Measurements from ENCODE around the gene COQ4.
A peak's percentile ranks its signal among the peaks of the same experiment; 100 is the strongest.

COQ4 gene

GRCh38 chr9:128342971-128343680 is 20.5 kb downstream of the COQ4 start:
- DNase-seq: no peak

GRCh38 chr9:128343855-128344254 is 21.2 kb downstream of the COQ4 start:
- DNase-seq: no peak

DNA sequence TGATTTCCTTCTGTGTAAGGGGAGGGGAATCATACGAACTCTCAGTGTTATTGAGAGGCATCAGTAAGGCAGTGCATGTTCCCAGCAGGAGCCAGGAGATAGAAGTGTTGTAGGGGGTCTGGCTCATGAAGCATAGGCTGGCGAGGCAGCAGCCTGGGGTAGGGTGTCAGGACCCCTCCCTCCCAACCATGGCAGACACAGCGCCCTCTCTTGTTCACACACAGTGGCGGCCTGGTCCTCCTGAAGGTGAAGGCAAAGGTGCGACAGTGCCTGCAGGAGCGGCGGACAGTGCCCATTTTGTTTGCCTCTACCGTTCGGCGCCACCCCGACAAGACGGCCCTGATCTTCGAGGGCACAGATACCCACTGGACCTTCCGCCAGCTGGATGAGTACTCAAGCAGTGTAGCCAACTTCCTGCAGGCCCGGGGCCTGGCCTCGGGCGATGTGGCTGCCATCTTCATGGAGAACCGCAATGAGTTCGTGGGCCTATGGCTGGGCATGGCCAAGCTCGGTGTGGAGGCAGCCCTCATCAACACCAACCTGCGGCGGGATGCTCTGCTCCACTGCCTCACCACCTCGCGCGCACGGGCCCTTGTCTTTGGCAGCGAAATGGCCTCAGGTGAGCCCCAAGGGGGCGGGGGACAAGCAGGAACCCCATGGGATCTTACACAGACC is 22.4 kb downstream of the COQ4 start:
- DNase-seq: no peak

- no peak for DNase-seq
Observed at GRCh38 chr9:128349125-128349524, 26.5 kb downstream of the COQ4 start.

DNA sequence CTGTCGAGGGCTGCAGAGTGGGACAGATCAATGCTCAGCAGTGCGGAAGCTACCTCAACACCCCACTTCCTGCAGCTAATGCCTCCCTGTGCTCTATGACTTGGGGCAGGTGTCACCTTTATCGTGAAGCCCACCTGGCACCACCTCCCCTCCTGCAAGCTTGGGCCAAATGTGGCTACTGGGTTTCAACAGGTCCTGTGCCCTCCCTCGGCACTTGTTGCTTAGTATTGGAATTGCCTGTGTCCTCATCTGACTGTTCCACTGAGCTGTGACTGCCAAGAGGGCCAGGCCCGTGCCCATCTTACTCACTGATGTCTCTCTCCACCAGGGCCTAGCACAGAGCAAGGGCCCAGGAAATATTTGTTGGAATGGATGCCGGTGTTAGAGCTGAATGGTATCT is 27.1 kb downstream of the COQ4 start:
- DNase-seq: no peak

DNA sequence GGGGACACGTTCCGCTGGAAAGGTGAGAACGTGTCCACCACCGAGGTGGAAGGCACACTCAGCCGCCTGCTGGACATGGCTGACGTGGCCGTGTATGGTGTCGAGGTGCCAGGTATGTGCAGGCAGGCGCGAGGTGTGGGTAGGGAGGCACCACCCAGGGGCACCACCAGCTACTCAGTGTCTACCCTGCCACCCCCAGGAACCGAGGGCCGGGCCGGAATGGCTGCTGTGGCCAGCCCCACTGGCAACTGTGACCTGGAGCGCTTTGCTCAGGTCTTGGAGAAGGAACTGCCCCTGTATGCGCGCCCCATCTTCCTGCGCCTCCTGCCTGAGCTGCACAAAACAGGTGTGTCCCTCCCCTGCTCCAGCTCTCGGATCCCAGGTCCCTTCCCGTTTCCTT is 32.8 kb downstream of the COQ4 start:
- no peak for DNase-seq

DNA sequence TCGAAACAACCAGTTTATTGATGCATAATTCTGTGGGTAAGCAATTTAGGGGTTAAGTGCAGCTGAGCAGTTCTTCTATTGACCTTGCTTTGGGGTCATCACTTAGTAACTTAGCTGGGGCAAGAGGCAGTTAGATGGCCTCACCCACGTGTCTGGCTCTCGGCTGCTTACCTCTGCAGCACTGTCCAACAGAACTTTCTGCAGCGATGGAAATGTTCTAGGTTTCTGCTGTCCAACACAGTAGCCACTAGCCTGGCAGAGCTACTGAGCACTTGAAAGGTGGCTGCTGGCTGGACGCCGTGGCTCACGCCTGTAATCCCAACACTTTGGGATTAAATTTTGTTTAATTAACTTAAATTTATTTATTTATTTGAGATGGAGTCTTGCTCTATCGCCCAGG is 35.5 kb downstream of the COQ4 start:
- DNase-seq: no peak

DNA sequence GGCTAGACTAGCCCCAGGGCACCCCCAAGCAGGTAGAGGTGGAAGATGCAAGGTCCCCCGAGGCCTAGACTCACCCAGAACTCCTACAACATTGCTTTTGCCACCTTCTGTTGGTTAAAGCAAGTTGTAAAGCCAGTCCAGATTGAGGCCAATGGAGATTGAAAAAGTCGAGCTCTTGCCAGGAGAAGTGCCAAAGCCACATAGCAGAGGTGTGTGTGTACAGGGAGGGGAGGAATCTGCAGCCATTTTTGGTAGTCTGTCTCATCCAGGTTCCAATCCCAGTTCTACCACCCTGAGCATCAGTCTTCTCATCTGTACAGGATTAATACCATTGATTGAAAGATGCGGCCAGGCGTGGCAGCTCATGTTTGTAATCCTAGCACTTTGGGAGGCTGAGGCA is 36.2 kb downstream of the COQ4 start:
- DNase-seq: no peak

GRCh38 chr9:128360826-128361225 is 38.2 kb downstream of the COQ4 start:
- no peak for DNase-seq

DNA sequence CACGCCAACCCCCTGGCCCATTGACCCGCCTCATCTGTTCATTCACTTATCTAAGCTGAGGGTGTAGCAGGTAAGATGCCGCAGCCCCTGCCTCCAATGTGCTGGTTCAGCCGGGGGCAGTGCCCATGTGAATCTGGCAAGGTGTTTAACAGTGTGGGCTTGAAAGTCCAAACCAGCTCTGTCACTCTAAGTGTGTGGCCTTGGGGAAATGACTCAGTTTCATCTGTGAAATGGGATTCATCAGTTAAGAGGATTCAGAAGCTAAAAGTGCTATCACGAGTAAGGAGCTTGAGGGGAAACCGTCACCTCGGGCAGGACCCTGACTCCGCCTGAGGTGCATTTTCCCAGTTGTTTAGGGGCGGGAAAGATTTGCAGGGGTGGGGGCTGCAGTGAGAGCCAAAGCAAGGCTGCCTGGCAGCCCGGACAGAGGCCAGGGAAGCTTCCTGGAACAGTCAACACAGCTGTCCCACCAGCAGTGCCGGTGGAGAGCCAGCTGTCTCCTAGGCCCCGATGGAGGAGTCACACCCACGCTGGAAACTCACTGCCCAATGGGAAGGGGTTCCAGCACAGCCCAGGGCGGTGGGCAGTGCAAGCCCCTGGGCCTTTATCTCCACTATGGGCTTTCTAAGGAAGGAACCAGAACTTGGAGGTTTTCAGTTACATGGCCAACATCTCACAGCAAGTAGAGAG is 38.8 kb downstream of the COQ4 start:
- DNase-seq: no peak

DNA sequence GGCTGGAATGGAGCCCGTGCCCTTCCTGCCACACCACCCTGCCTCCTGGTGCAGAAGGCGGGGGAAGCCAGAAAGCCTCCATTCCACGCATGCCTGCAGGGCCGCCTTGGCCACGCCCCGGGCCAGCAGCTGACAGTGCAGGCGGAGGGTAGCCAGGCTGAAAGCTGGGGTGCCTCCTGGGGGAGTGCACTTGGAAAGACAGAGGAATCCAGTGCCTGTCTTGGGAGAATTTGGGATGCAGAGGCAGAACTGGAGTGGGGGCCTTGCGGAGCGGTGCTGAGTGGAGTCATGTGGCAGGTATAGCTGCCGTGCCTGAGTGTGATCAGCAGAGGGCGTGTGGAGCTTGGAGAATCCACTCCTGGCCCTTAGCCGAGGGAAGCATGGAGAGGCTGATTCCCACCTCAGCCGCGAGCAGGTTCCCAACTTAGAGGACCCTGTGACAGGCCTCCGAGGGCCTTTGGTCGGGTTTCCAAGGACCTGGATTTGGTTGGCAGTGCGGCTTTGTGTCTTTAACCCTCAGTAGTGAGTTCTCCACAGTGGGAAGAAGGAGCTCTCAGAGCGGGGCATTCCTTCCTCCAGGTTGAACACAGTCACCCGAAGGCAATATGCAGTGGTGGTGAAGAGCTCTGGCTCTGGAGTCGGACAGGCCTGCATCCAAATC is 39.5 kb downstream of the COQ4 start:
- peak; percentile 24 to 47 for DNase-seq

GRCh38 chr9:128362774-128363173 is 40.1 kb downstream of the COQ4 start:
- no peak for DNase-seq

DNA sequence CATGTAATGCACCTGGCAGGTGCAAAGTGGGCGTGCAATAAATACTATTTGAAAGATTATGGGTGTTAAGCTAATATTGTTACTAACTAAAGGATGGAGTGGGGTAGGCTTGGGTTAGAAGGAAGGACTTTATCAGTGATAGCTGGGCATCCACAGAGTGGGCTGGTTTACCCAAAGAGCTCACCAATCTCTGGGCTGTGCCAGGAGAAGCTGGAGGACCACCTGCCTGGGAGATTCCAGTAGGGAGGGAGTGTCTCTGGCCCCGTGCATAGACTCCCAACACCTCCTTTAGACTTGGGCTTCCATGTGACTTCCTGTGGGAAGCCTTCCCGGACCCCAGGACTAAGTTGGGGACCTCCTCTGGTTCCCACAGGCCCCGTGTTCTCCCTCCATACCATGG is 42.9 kb downstream of the COQ4 start:
- DNase-seq: no peak

DNA sequence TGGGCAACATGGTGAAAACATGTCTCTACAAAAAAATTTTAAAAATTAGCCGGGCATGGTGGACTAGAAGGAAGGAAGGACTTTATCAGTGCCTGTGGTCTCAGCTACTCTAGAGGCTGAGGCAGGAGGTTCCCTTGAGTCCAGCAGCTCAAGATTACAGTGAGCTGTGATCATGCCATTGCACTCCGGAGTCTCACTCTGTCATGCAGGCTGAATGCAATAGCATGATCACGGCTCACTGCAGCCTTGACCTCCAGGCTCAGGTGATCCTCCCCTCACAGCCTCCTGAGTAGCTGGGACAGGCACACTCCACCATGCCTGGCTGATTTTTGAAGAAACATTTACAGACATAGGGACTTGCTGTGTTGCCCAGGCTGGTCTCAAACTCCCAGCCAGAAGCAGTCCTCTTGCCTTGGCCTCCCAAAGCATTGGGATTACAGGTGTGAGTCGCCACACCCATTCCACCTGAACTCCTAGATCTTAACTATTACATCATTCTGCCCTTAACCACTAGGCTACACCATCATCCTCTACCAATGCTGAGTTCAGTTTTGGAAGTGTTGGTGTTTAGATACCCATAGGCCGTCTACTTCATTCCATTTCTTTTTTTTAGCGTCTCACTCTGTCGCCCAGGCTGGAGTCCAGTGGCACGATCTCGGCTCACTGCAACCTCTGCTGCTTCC is 46.5 kb downstream of the COQ4 start:
- no peak for DNase-seq

GRCh38 chr9:128370367-128370751 is 47.7 kb downstream of the COQ4 start:
- no peak for DNase-seq

DNA sequence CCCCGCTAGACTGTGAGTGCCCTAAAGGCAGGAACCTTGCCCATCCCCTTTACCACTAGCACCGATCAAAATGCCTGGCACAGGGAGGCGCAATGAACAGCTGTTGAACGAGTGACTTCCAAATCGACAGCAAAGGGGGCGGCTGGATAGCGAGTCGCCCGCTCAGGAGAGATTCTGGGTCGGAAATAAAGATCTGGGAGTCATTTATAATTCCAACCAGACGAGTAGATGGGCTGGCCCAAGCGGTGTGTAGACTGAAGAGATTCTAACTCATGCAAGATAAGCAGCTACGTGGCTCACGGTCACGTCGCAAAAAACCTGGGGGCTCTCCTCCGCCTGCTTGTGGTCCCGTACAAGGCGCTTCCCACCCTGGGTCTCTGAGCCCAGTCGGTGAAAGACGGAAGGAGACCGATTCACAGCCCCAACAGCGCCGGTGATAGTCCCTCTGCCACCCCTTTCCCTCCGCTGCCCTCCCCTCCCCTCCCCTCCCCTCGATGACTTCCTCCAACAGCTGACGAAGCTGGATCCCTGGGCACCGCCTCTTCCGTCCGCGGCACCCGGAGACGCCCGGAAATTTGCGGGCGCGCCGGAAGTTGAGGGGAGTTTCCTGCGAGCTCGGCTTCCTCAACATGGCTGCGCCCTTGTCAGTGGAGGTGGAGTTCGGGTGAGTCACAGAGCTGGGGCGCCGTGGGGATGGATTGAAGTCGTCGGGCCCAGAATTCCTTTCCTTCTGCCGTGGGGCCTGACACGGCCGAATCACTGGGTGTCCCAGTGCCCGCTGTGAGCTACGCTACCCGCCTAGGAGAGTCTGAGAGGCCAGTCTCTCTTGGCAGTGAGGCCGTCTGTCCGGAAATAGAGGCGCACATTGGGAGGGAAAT is 48.4 kb downstream of the COQ4 start, which contains the start of gene URM1:
Gene URM1 (plus strand): TSS at position 623 of the 878 bp plus-strand sequence. CDS start 7 bp downstream, at position 630.
- peak; percentile 58 to 78 for DNase-seq

GRCh38 chr9:128371630-128372117 is 49.0 kb downstream of the COQ4 start:
- DNase-seq: no peak

DNA sequence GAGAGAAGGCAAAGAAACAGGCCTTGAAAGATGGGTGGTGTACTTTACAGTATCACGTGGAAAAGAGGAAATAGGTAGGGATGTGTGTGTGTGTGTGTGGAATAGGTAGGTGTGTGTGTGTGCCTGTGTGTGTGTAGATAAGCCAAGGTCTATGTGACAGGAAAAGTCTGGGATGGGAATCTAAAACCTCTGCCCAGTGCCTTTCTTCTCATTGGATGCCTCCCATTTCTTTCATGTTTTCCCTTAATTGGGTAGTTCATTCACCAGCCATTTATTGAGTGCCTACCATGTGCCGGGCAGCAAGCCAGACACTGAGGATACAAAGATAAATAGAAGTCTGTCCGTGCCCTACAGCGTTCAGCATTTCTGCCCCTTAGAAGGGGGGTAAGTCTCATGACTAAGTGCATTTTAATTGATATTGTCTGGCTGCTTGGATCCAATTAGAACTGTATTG is 49.6 kb downstream of the COQ4 start:
- DNase-seq: no peak

GRCh38 chr9:128372784-128373183 is 50.1 kb downstream of the COQ4 start:
- DNase-seq: no peak

DNA sequence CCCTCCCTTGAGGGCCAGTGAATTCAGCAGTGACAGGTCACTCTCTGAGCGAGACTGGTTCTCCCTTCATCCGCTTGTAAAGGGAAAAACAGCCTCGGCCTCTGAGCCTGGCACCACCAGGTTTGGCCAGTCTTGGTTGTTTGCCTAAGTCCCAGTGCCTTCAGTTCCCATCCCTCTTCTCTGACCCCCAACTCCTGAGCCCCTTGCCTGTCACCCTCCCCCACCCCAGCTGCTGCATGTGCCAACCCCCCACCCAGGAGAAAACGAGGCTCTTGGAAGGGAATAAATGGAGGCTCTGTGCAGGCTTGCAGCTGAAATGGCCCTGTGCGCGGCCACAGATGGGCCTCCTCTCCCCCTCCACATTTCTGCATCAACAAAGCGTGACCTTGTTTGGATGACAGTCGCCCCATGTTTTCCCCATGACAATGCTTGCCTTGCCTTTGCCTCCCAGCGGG is 51.6 kb downstream of the COQ4 start:
- DNase-seq: no peak

DNA sequence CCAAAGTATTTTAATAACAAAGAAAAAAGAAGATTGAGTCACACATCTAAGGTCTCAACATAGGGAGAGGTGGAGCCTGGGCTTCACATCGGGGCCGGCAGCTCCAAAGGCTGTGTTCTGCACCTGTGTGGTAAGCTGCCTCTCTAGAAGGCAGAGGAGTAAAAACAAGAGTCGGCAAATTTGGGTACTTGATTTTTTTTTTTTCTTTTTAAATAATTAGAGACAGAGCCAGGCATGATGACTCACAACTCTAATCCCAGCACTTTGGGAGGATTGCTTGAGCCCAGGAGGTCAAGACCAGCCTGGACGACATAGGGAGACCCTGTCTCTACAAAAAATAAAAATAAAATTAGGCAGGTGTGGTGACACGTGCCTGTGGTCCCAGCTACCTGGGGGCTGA is 53.2 kb downstream of the COQ4 start:
- DNase-seq: no peak

DNA sequence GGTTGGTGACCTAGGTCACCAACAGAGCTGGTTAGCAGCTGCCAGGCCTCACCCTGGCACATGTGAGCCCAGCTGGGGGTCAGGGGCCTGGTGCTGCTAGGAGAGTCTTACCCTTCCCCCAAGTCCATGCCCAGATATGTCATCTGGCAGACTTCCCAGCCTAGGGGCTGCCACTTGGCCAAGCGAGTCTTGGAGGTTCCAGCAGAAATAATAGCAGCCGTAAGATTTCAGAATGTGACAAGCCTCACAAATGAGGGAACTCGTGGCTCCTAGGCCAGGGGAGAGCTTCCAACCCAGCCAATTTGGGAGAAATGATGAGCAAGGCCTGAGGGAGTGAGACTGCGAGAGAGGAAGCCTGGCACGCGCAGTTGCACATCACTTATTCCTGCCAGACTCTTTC is 59.6 kb downstream of the COQ4 start:
- no peak for DNase-seq

All from NCI-H187 (cell line).